Measurements from ENCODE around the gene PIH1D1. TPM values are rescaled to one million over a fixed set of nuclear protein-coding genes. Genes with fewer than 3 reads are reported as not detected.

The PIH1D1 gene
- total and polyA plus RNA-seq, 10 of the 15 experiments (the other 5 are each of a cell fraction or from before 2014, with no cell fraction given) = 16.1 to 153 (median 106) TPM

- H3K4me2 ChIP-seq (ENCODE audit: control insufficient read depth, insufficient read depth) = no peak overlapping the region
- no peak for ATAC-seq
- no peak overlapping the region for H2AFZ ChIP-seq (ENCODE audit: control insufficient read depth, low read depth, low read length)
- TF ChIP-seq RBBP5 (conservative IDR thresholded peaks at IDR 0.05) (no peak), NFXL1 (IDR thresholded peaks at IDR 0.05; ENCODE audit: borderline replicate concordance) (no peak), CBX3 (IDR thresholded peaks at IDR 0.05; ENCODE audit: borderline replicate concordance, low read depth) (no peak), E4F1 (IDR thresholded peaks at IDR 0.05; ENCODE audit: borderline replicate concordance, partially characterized antibody) (no peak), POLR2A (IDR thresholded peaks at IDR 0.05; ENCODE audit: low read depth, low read length) (no peak), SIN3A (IDR thresholded peaks at IDR 0.05; ENCODE audit: low read depth, low read length) (no peak)
- in situ Hi-C loops (cut with MboI) = no loop called here
- ChIA-PET SMC1A (ENCODE audit: uncharacterized antibody, unreplicated experiment) (interaction anchor here (0.6 to 1.1 kb wide), 3 partner anchors 8 to 57 kb away, joined by 3 to 4 read pairs (median 3); partner anchors contain the start of gene GFY), POLR2A (interaction anchor here (1.6 kb wide), 1 partner anchor 38 kb away, joined by 5 read pairs; the partner anchor contains the start of gene PIH1D1), CTCF (interaction anchor here (0.6 to 2.5 kb wide), 4 partner anchors 10 to 205 kb away, joined by 3 to 7 read pairs (median 4); partner anchors contain the start of gene GFY), RAD21 (ENCODE audit: unreplicated experiment) (interaction anchor here (0.6 to 1.5 kb wide), 2 partner anchors 10 to 11 kb away, joined by 4 read pairs; no protein-coding TSS in a partner anchor)
- H3K27ac ChIP-seq (ENCODE audit: control insufficient read depth, insufficient read depth) = no peak overlapping the region
- 0 out of 4 replicates have a peak, but pooled peaks cover 0 to 1% of the 10 kb centered on the region in 2 experiments for H3K27me3 ChIP-seq (replicated peaks in 1 of 2; ENCODE audit: control insufficient read depth in 2 of 2, insufficient read depth in 2 of 2, low read length in 1 of 2)
- no peaks in the 10 kb centered on the region for H3K79me2 ChIP-seq (ENCODE audit: control insufficient read depth, insufficient read depth, low read length)
- BruUV-seq (replicated peaks) = no TSS peak
- intact Hi-C loops (cut with micrococcal nuclease; ENCODE audit: unreplicated experiment) = no loop called here
- H3K36me3 ChIP-seq (ENCODE audit: control insufficient read depth in 2 of 2, insufficient read depth in 2 of 2, low read length in 1 of 2) = no peaks in the 10 kb centered on the region
- H3K4me1 ChIP-seq (ENCODE audit: control insufficient read depth, insufficient read depth, low read length) = peaks cover 20% of the 10 kb centered on the region
- H3K9ac ChIP-seq (ENCODE audit: control insufficient read depth, insufficient read depth, low read length) = no peak overlapping the region
- H3K4me3 ChIP-seq = no peak overlapping the region
- no peaks in the 10 kb centered on the region for H3K9me3 ChIP-seq (replicated peaks; ENCODE audit: control insufficient read depth, insufficient read depth, low read length)
- 67% methylated on average over 8 of the region's 9 CpGs for whole genome bisulfite sequencing (ENCODE audit: insufficient coverage, insufficient replicate concordance, low lambda C conversion rate, missing lambda C conversion rate)
- no peak for FAIRE-seq
- no peak for DNase-seq (ENCODE audit: low read depth, low spot score)
- H4K20me1 ChIP-seq (ENCODE audit: control insufficient read depth, insufficient read depth) = no peaks in the 10 kb centered on the region
Measured at GRCh38 chr19:49413348-49413747, 38.3 kb downstream of the PIH1D1 start.
